H1 (cell line): ENCODE measurements around the gene ITGA5.

Experiments used
- CREB1 ChIP-seq: IDR thresholded peaks from 2 replicates; pipeline ENCODE4 v1.6.1; 2012; ENCODE audit warnings: inconsistent platforms
- EGR1 ChIP-seq: IDR thresholded peaks from 2 replicates; pipeline ENCODE4 v1.6.1; 2011; ENCODE audit warnings: low read depth, low read length, borderline replicate concordance
- GTF2F1 ChIP-seq: IDR thresholded peaks from 2 replicates; pipeline ENCODE4 v1.6.1; 2012; ENCODE audit warnings: low read depth, low read length, improper control_type of control experiment, borderline replicate concordance
- JUN ChIP-seq: IDR thresholded peaks from 2 replicates; pipeline ENCODE4 v1.6.1; 2011; ENCODE audit warnings: low read depth, mild to moderate bottlenecking, improper control_type of control experiment, low read length
- JUND ChIP-seq: IDR thresholded peaks from 2 replicates; pipeline ENCODE4 v1.6.1; 2011; ENCODE audit warnings: mild to moderate bottlenecking, improper control_type of control experiment, low read length
- NANOG ChIP-seq: IDR thresholded peaks from 2 replicates; pipeline ENCODE4 v1.6.1; 2011; ENCODE audit warnings: low read length, low read depth, mild to moderate bottlenecking, inconsistent platforms; ENCODE audit not compliant: insufficient read depth, poor library complexity, severe bottlenecking
- POLR2A ChIP-seq, 2 experiments: IDR thresholded peaks; 1 replicate in 1 of 2; 2 replicates in 1 of 2; pipeline ENCODE4 v1.6.1; 2011; ENCODE audit warnings: low read depth in 2 of 2, low read length in 2 of 2, mild to moderate bottlenecking in 2 of 2; ENCODE audit errors: control extremely low read depth in 1 of 2
- POLR2AphosphoS5 ChIP-seq: IDR thresholded peaks from 2 replicates; pipeline ENCODE4 v1.6.1; 2011; ENCODE audit warnings: low read depth, low read length
- RAD21 ChIP-seq, 2 experiments: IDR thresholded peaks in 1 of 2; conservative IDR thresholded peaks in 1 of 2; 2 replicates each; pipeline ENCODE4 v1.6.1; 2011; ENCODE audit warnings: low read depth in 2 of 2, low read length in 2 of 2, improper control_type of control experiment in 1 of 2, inconsistent platforms in 1 of 2, mild to moderate bottlenecking in 1 of 2, moderate library complexity in 1 of 2
- SIN3A ChIP-seq, 2 experiments: IDR thresholded peaks in 1 of 2; conservative IDR thresholded peaks in 1 of 2; 2 replicates each; pipeline ENCODE4 v1.6.1; 2011 to 2012; ENCODE audit warnings: low read length in 2 of 2, improper control_type of control experiment in 1 of 2, low read depth in 1 of 2, mild to moderate bottlenecking in 1 of 2
- ZNF274 ChIP-seq: IDR thresholded peaks from 2 replicates; pipeline ENCODE4 v1.7.0; 2012; ENCODE audit warnings: low read length, borderline replicate concordance; ENCODE audit errors: extremely low read depth
- TF ChIP-seq, protein P1 (sequence below), 3 experiments: IDR thresholded peaks; 1 replicate in 2 of 3; 2 replicates in 1 of 3; pipeline versions ENCODE4 v1.5.1 to v1.6.1; 2011; ENCODE audit warnings: low read length in 3 of 3, mild to moderate bottlenecking in 3 of 3, inconsistent platforms in 2 of 3, low read depth in 1 of 3, moderate library complexity in 1 of 3; ENCODE audit not compliant: insufficient read depth in 1 of 3; ENCODE audit errors: control extremely low read depth in 1 of 3

DNA sequence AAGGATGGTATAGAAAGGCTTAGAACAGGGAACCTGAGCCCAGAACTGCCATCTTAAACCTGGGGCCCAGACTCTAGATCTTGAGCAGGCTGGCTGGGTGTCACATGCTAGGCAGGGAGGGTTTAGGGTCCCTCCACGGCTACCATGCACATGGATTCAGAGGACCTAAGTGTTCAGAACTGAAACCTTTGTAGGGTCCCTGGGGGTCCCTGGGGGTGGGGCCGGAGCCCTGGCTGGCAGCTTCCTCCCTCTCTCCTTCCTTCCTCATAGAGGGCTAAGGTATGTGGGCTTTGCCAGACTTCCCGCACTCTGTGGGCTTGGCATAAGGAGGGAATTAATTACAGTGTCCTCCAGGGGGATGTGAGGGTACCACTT is 29.9 kb downstream of the ITGA5 start:
- no peak for TF ChIP-seq CREB1
- TF ChIP-seq, protein P1, sequence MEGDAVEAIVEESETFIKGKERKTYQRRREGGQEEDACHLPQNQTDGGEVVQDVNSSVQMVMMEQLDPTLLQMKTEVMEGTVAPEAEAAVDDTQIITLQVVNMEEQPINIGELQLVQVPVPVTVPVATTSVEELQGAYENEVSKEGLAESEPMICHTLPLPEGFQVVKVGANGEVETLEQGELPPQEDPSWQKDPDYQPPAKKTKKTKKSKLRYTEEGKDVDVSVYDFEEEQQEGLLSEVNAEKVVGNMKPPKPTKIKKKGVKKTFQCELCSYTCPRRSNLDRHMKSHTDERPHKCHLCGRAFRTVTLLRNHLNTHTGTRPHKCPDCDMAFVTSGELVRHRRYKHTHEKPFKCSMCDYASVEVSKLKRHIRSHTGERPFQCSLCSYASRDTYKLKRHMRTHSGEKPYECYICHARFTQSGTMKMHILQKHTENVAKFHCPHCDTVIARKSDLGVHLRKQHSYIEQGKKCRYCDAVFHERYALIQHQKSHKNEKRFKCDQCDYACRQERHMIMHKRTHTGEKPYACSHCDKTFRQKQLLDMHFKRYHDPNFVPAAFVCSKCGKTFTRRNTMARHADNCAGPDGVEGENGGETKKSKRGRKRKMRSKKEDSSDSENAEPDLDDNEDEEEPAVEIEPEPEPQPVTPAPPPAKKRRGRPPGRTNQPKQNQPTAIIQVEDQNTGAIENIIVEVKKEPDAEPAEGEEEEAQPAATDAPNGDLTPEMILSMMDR (IDR thresholded peaks at IDR 0.05; ENCODE audit: control extremely low read depth in 1 of 3, insufficient read depth in 1 of 3, low read depth in 1 of 3, low read length in 3 of 3): no peak
- no peak for TF ChIP-seq JUN
- TF ChIP-seq GTF2F1: no peak
- TF ChIP-seq POLR2A (IDR thresholded peaks at IDR 0.05; ENCODE audit: control extremely low read depth in 1 of 2, low read depth in 2 of 2, low read length in 2 of 2): no peak
- TF ChIP-seq NANOG: no peak
- TF ChIP-seq ZNF274: no peak
- TF ChIP-seq RAD21 (IDR thresholded peaks at IDR 0.05 in 1 of 2, conservative IDR thresholded peaks at IDR 0.05 in 1 of 2; ENCODE audit: low read depth in 2 of 2, low read length in 2 of 2): no peak
- TF ChIP-seq POLR2AphosphoS5: no peak
- TF ChIP-seq EGR1: no peak
- no peak for TF ChIP-seq JUND
- TF ChIP-seq SIN3A (conservative IDR thresholded peaks at IDR 0.05 in 1 of 2, IDR thresholded peaks at IDR 0.05 in 1 of 2; ENCODE audit: low read depth in 1 of 2, low read length in 2 of 2): no peak
